Spleen (tissue), 7 donors: ENCODE data around the gene PXT1.

Source experiments
- CTCF ChIP-seq, 11 experiments: fragments of 200-600 bp in 7 of 11; fragments of 450-650 bp in 4 of 11; sonication (generic) in 4 of 11; IDR thresholded peaks in 8 of 11; conservative IDR thresholded peaks in 3 of 11; 1 replicate in 7 of 11; 2 replicates in 4 of 11; pipeline versions ENCODE4 v1.4.0 to v1.8.0; 2016 to 2021; ENCODE audit warnings: antibody characterized with exemption in 11 of 11, inconsistent platforms in 4 of 11, mild to moderate bottlenecking in 1 of 11
- POLR2A ChIP-seq, 3 donors: fragments of 450-650 bp; IDR thresholded peaks; one replicate each; pipeline ENCODE4 v1.5.1; 2017; ENCODE audit warnings: antibody characterized with exemption in 3 of 3, mild to moderate bottlenecking in 1 of 3
- donor health status: DM: no; HTN: no; CAD: no; lungs with moderate emphysema.
- donor health status: DM: no; HTN: no; CAD: no.
- donor health status: DM: no; HTN: no; CAD: no.

- TF ChIP-seq CTCF (IDR thresholded peaks at IDR 0.05 in 8 of 11, conservative IDR thresholded peaks at IDR 0.05 in 3 of 11) (no peak), POLR2A (IDR thresholded peaks at IDR 0.05) (no peak)
These were observed 93.4 kb downstream of the PXT1 start for GRCh38 chr6:36349240-36349639.
